H1 (cell line): ENCODE data around the gene SEC63. TPM values are rescaled to one million over a fixed set of nuclear protein-coding genes. Genes with fewer than 3 reads are reported as not detected.

Experiments used
- HDAC2 ChIP-seq, 2 experiments: fragments of 300-600 bp in 1 of 2; sonication (generic) in 1 of 2; IDR thresholded peaks; 2 replicates each; pipeline ENCODE4 v1.6.1; 2011 to 2012; ENCODE audit warnings: low read depth in 2 of 2, low read length in 2 of 2, mild to moderate bottlenecking in 2 of 2, moderate library complexity in 2 of 2, borderline replicate concordance in 1 of 2, inconsistent platforms in 1 of 2
- YY1 ChIP-seq: IDR thresholded peaks from 2 replicates; pipeline ENCODE4 v1.6.1; 2011; ENCODE audit warnings: low read depth, mild to moderate bottlenecking, low read length
- polyA plus RNA-seq, 7 experiments: library from polyadenylated mRNA; depleted of rRNA in 3 of 7; stranded (reverse) in 5 of 7; unstranded in 2 of 7; fragments of >200 nt in 5 of 7; fragments of 200-250 nt in 2 of 7; gene quantifications; 1 replicate in 5 of 7; 2 replicates in 1 of 7; 4 replicates in 1 of 7; pipeline versions ENCODE4 v1.2.1 to v1.2.3, GENCODE V29; 2011 to 2013; ENCODE audit warnings: missing spikeins in 2 of 7, mixed read lengths in 2 of 7
- total RNA-seq: library from RNA; stranded (reverse); fragmentation: NEBNext Ultra II Directional; extraction: Animal tissue kit (Norgen Biotek cat#: 25700); gene quantifications from 2 replicates; pipeline ENCODE4 v1.2.1, GENCODE V29; 2021

Gene SEC63
- total and polyA plus RNA-seq, 2 of the 8 experiments (the other 6 are each of a cell fraction or from before 2014, with no cell fraction given), result 17.3 to 121 TPM

DNA sequence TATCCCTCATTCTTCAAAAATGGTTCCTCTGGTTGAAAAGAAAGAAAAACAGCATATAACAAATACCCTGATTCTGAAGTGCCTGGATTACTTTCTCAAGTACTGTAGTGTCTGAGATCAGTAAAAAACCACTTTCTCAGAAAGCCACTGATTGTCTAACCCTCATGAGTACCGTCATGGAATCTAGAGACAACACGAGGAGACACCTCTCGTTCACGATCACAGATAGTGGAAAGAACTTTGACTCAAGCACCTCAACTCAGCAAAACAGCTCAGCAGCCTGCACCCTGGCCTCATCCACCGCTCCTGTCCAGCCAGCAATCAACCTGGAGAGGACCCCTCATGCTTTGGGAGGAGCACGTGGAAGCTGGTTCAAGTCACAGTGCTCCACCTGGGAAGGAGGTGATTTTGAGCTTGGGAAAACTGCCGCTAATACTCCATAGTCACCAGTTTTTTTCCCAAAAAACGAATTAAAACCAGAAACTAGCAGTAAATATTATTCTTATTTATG, 134.9 kb downstream of the SEC63 start (continued):
- TF ChIP-seq HDAC2 (IDR thresholded peaks at IDR 0.05; ENCODE audit: borderline replicate concordance in 1 of 2, low read depth in 2 of 2, low read length in 2 of 2) (no peak), YY1 (no peak)
